ENCODE data around the gene SPRR2B. TPM values are rescaled to one million over a fixed set of nuclear protein-coding genes. Genes with fewer than 3 reads are reported as not detected.
"Not testable (repeated sequence)": the region's sequence is repeated elsewhere in the genome, so short reads cannot be mapped to it uniquely, and the experiment has no call there.

The SPRR2B gene
- total RNA-seq, 2 donors from 2014 or later: not detected

DNA sequence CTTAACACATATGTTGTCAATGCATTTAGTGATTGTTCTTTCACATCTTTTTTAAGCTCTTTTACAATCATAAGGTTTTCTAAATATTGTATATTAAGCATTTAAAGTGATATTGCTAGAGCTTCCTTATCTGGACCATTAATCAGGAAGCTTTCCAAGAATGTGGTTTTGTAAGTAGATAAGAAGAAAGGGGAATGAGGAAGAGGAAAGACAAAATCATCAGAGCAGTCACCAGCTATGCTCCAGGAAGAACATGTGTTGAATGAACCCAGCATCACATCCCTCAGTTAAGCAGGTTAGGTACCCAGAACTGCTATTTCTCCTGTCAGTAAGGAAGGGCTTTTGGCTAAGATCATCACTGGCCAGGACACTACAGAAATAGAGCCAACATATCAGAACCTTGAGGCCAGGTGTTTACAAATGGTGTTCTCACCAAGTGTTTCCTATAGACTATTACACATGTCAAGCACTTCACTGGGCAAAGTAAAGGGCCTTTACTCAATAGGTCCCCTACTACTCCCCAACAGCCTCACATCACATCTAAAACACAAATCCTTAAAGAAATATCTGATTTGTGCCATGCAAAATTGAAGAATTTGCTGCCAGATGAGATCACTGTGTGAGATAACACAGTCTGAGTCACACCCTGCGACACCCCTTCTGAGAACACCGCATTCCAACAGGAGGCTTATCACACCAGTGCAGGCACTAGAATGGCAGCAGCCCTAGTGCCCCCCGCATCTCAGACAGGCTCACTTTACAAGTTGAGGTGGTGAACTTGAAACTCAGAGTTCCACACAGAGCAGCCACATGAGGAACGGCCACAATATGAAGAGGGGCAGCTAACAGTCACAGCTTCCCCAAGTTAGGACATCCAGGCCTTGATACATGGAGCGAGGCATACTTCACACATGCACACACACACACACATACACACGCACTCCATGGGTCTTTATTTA is 12.3 kb downstream of the SPRR2B start:
- Mint-ChIP-seq H3K9me3 (no peaks in the 10 kb centered on the region), H3K36me3 (ENCODE audit: low read depth) (no peaks in the 10 kb centered on the region), H3K27ac (no peak overlapping the region), H3K4me1 (no peaks in the 10 kb centered on the region), H3K27me3 (peaks cover 36% of the 10 kb centered on the region), H3K4me3 (no peak overlapping the region)
- no peak for ATAC-seq (replicated peaks)

DNA sequence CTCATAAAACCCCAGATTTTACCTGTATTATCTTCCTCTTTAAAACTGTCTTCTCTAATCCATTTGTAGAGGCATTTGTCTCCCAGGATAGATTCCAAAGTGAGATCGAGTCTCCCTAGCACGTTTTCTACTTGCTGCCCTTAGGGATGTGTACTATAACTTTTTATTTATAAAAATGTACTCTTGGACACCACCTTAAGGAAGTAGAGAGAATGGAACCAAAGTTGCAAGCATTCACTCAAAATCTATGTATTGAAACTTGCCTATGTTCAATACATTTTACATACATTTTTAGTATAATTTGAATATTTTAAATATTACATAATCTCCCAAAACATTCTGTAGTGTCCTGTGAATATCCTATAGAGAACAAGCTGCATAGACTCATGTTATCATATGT is 13.3 kb downstream of the SPRR2B start:
- no peak overlapping the region for H3K4me3 Mint-ChIP-seq
- H3K27ac Mint-ChIP-seq: no peak overlapping the region
- ATAC-seq (replicated peaks): no peak
- no peaks in the 10 kb centered on the region for H3K36me3 Mint-ChIP-seq (ENCODE audit: low read depth)
- H3K4me1 Mint-ChIP-seq: no peaks in the 10 kb centered on the region
- no peaks in the 10 kb centered on the region for H3K9me3 Mint-ChIP-seq
- peaks cover 45% of the 10 kb centered on the region for H3K27me3 Mint-ChIP-seq

DNA sequence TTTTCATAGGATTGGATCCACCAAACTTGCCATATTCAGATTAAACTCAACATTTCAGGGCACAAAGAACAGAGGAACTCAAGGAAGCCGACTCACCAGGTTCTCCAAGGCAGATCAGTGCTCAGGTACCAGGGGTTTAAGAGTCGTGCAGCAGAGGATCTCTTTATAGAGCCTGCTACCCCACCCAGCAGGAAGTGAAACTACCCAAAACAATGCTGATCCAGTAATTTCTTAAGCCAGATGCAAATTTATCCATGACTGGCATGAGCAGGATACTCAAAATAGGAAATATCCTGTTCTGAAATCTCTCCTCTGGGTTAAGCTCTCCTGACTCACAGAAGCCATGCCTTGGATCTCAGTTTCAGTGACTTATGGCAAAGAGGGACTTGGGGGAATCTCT is 14.0 kb downstream of the SPRR2B start, which contains the start of gene SPRR2A:
SPRR2A (minus strand) TSS at position 138 of the 400 bp plus-strand sequence. CDS start 777 bp downstream, outside the sequence.
- no peaks in the 10 kb centered on the region for H3K36me3 Mint-ChIP-seq (ENCODE audit: low read depth)
- no peak within 1 kb of the TSS for H3K27ac Mint-ChIP-seq
- no peaks in the 10 kb centered on the region for H3K4me1 Mint-ChIP-seq
- H3K4me3 Mint-ChIP-seq: no peak within 1 kb of the TSS
- ATAC-seq (replicated peaks): no peak
- H3K27me3 Mint-ChIP-seq: peaks cover 51% of the 10 kb centered on the region
- H3K9me3 Mint-ChIP-seq: peaks cover 3% of the 10 kb centered on the region

DNA sequence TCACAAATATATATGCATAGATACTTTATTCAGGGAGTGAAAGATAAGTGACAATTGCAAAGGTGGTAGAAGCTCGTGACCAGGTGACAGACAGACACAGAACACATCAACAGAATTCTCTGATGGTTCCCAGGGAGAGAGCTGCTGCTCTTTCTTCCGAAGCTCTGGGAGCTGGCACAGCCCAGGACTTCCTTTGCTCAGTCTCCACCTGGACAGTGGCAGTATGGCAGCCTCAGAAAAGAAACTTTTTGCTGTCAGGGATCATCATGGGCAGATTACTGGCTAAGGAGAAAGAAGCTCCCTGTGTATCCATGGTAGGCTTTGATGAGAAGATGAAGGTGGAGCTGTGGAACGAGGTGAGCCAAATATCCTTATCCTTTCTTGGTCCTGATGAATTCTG is 15.3 kb downstream of the SPRR2B start:
- not testable (repeated sequence) for H3K9me3 Mint-ChIP-seq; ATAC-seq (replicated peaks); H3K27ac Mint-ChIP-seq; H3K4me3 Mint-ChIP-seq; H3K4me1 Mint-ChIP-seq; H3K36me3 Mint-ChIP-seq (ENCODE audit: low read depth)
- H3K27me3 Mint-ChIP-seq: peaks cover 59% of the 10 kb centered on the region

DNA sequence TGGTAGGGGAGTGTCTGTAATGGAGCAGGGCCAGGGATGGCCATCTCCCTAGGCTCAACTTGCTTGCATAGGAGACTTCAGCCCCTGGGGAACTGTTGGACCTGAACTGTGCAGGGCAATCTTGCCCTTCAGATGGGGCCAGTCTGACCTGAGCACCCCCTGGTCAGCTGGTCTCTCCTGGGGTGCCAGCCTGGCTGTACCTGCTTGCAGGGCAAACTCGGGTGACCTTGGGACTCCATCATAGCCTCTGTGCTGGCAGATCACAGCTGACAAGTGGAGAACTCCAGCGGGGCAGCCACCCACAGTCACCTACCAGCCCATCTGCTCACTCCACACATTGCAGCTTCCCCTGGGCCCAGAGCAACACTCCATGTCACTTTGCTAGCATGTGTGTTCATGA is 22.2 kb downstream of the SPRR2B start:
- H3K27ac Mint-ChIP-seq: no peak overlapping the region
- H3K27me3 Mint-ChIP-seq: peaks cover 62% of the 10 kb centered on the region
- no peaks in the 10 kb centered on the region for H3K4me1 Mint-ChIP-seq
- no peak for ATAC-seq (replicated peaks)
- H3K36me3 Mint-ChIP-seq (ENCODE audit: low read depth): no peaks in the 10 kb centered on the region
- peaks cover 3% of the 10 kb centered on the region for H3K9me3 Mint-ChIP-seq
- no peak overlapping the region for H3K4me3 Mint-ChIP-seq

DNA sequence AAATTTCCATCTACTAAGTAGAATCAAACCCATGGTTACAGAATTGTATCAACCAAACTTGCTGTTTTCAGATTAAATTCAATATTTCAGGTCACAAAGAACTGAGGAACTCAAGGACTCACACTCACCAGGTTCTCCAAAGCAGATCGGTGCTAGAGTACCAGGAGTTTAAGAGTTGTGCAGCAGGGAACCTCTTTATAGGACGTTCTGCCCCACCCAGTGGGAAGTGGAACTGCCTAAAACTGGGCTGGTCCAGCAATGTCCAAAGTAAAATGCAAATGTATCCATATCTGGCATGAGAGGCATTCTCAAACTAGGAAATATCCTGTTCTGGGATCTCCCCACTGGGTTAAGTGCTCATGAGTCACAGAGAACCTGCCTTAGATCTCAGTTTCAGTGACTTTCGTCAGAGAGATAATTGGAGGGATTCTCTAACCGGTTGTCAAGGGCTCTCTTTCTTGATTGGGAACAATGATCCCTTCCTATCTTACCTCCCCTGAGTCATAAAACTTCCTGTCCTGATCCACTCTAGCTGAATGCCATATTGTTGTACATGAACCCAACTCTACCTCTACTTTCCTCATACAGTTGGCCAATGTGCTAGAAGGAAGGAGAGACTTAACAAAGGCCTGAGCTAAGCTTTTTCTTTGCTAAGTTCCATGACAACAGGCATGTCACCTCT is 30.3 kb downstream of the SPRR2B start, which contains the start of gene SPRR2D:
SPRR2D (minus strand) TSS at position 171 of the 682 bp plus-strand sequence. CDS start 774 bp downstream, outside the sequence.
- Mint-ChIP-seq H3K4me1 (no peaks in the 10 kb centered on the region), H3K27me3 (peaks cover 55% of the 10 kb centered on the region), H3K9me3 (no peaks in the 10 kb centered on the region), H3K36me3 (ENCODE audit: low read depth) (no peaks in the 10 kb centered on the region), H3K4me3 (no peak within 1 kb of the TSS), H3K27ac (no peak within 1 kb of the TSS)
- ATAC-seq (replicated peaks): no peak

DNA sequence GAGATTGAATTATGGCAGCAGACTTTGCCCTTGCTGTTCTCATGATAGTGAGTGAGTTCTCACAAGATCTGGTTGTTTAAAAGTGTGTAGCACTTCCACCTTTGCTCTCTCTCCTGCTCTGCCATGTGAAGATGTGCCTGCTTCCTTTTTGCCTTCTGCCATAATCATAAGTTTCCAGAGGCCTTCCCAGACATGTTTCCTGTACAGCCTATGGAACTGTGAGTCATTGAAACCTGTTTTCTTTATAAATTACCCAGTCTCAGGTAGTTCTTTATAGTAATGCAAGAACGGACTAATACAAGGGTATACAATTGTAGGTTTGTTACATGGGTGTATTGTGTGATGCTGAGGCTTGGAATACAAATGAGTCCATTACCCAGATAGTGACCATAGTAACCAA is 36.2 kb downstream of the SPRR2B start:
- no peak for ATAC-seq (replicated peaks)
- no peaks in the 10 kb centered on the region for H3K36me3 Mint-ChIP-seq (ENCODE audit: low read depth)
- no peak overlapping the region for H3K4me3 Mint-ChIP-seq
- no peaks in the 10 kb centered on the region for H3K4me1 Mint-ChIP-seq
- H3K9me3 Mint-ChIP-seq: no peaks in the 10 kb centered on the region
- no peak overlapping the region for H3K27ac Mint-ChIP-seq
- peaks cover 17% of the 10 kb centered on the region for H3K27me3 Mint-ChIP-seq

DNA sequence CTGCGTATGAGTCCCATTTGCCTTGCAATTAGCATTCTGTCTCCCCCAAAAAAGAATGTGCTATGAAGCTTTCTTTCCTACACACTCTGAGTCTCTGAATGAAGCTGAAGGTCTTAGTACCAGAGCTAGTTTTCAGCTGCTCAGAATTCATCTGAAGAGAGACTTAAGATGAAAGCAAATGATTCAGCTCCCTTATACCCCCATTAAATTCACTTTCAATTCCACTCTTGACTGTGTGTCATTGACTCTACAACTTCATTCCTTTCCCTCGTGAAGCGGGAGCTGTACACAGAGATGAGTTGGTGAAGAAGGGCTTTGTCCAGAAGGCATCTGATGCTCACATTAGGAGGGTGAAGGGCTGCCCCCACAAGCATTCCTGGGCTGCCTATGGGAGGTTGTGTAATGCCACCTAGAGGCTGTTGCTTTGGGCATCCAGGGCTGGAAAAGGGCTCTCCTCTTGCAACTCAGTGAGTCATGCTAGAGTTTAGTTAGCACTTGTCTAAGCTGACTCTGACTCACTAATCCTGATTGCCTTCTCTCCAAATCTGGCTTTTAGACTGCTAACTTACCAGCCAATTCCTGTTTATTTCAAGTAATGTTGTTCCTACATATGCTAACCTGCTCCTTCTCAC is 38.6 kb downstream of the SPRR2B start:
- Mint-ChIP-seq H3K4me3 (no peak overlapping the region), H3K4me1 (no peaks in the 10 kb centered on the region), H3K9me3 (no peaks in the 10 kb centered on the region), H3K27me3 (peaks cover 16% of the 10 kb centered on the region), H3K27ac (no peak overlapping the region), H3K36me3 (ENCODE audit: low read depth) (no peaks in the 10 kb centered on the region)
- ATAC-seq (replicated peaks): peak; percentile 39

DNA sequence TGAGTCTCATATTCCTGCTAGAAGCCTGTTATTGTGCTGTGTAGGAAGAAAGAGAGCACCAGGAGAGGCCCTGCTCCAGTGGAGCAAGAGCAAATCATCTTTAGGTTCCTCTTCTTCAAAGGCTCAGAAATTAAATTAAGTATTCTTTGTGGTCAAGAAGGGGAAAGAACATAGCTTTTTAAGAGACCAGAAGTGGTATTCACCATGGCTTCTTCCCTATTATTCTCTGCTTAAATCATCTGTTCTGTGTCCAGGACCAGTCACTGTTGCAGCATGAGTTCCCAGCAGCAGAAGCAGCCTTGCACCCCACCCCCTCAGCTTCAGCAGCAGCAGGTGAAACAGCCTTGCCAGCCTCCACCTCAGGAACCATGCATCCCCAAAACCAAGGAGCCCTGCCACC is 39.3 kb downstream of the SPRR2B start:
- Mint-ChIP-seq H3K4me1 (no peaks in the 10 kb centered on the region), H3K27ac (no peak overlapping the region), H3K4me3 (no peak overlapping the region), H3K27me3 (peaks cover 13% of the 10 kb centered on the region), H3K36me3 (ENCODE audit: low read depth) (no peaks in the 10 kb centered on the region), H3K9me3 (no peaks in the 10 kb centered on the region)
- ATAC-seq (replicated peaks): no peak

DNA sequence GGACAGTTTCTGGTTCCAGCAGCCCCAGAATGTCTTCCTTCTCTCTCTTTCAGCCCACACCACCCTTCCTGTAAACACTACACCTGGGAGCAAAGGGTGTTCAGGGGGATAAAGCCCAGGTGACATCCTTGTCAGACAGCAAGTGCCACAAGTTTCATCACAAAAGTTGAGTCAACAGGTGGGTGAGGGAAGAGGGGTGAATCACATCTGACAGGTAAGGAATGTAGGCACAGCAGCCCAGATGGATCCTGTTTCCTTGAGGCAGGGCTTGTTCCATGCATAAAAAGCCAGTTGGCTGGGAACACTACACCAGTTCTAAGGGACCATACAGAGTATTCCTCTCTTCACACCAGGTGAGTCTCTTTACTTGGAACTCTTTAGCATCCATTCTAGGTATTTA is 40.5 kb downstream of the SPRR2B start, which contains the start of gene SPRR1B:
SPRR1B (plus strand) TSS at position 309 of the 400 bp plus-strand sequence. CDS start 1,143 bp downstream, outside the sequence.
- Mint-ChIP-seq H3K4me1 (no peaks in the 10 kb centered on the region), H3K4me3 (no peak within 1 kb of the TSS), H3K36me3 (ENCODE audit: low read depth) (no peaks in the 10 kb centered on the region), H3K27ac (no peak within 1 kb of the TSS), H3K9me3 (no peaks in the 10 kb centered on the region), H3K27me3 (peaks cover 13% of the 10 kb centered on the region)
- no peak for ATAC-seq (replicated peaks)

DNA sequence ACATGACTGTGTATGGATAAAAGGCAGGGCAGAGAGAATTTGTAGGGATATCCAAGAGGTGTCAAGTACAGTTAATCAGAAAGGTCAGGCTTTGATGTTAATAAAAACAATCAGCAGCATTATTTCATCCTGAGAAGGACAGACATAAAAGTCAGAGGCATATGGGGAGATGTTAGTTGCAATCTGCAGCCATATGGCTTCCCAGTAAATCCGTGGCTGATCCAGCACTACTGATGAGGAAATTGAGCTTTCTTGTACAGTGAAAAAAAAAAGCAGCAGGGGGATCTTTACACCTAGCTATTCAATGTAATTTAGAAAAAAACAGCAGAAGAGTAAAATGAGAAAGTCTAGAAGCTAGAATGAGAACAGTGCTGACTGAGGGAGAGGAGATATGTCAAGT is 42.6 kb downstream of the SPRR2B start:
- Mint-ChIP-seq H3K36me3 (ENCODE audit: low read depth) (no peaks in the 10 kb centered on the region), H3K4me3 (no peak overlapping the region), H3K27ac (no peak overlapping the region), H3K9me3 (no peaks in the 10 kb centered on the region), H3K4me1 (no peaks in the 10 kb centered on the region), H3K27me3 (peaks cover 17% of the 10 kb centered on the region)
- no peak for ATAC-seq (replicated peaks)

DNA sequence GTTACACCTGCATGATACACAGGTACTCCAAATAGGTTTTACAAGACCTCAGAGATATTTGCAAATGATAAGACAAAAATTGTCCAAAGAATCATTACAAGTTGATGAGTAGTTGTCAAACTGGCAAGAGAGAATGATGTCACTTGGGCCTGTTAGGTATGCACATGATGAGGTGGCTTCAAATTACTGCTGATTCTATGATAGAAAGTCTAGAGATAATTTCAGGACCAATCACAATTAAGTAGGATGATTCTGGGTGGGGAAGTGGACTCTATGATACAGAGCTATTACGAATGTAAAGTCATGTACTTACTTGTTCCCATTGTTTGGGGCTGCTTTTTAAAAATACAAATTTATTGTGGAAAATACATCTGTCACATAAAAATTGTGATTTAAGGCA is 45.6 kb downstream of the SPRR2B start:
- no peak for ATAC-seq (replicated peaks)
- H3K4me3 Mint-ChIP-seq: no peak overlapping the region
- no peak overlapping the region for H3K27ac Mint-ChIP-seq
- no peaks in the 10 kb centered on the region for H3K36me3 Mint-ChIP-seq (ENCODE audit: low read depth)
- H3K9me3 Mint-ChIP-seq: no peaks in the 10 kb centered on the region
- no peaks in the 10 kb centered on the region for H3K4me1 Mint-ChIP-seq
- H3K27me3 Mint-ChIP-seq: peaks cover 29% of the 10 kb centered on the region

DNA sequence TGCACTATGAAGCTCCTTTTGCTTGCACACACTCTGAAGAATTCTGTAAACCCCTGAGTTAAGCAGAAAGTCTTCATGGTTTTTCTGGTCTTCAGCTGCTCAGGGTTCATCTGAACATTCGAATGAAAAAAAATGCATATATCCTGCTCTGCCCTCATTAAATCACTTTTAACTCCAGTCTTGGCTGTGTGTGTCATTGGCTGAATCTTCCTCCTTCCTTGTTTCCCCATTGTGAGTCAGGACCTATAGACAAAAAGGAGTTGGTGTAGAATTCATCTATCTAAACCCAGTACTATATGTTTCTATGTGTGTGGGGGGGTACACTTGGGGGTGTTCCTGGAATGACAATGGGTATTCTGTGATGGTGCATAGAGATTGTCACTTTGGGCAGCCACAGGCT is 47.0 kb downstream of the SPRR2B start:
- ATAC-seq (replicated peaks): no peak
- no peaks in the 10 kb centered on the region for H3K9me3 Mint-ChIP-seq
- H3K27me3 Mint-ChIP-seq: peaks cover 34% of the 10 kb centered on the region
- H3K4me1 Mint-ChIP-seq: no peaks in the 10 kb centered on the region
- H3K4me3 Mint-ChIP-seq: no peak overlapping the region
- H3K27ac Mint-ChIP-seq: no peak overlapping the region
- no peaks in the 10 kb centered on the region for H3K36me3 Mint-ChIP-seq (ENCODE audit: low read depth)

DNA sequence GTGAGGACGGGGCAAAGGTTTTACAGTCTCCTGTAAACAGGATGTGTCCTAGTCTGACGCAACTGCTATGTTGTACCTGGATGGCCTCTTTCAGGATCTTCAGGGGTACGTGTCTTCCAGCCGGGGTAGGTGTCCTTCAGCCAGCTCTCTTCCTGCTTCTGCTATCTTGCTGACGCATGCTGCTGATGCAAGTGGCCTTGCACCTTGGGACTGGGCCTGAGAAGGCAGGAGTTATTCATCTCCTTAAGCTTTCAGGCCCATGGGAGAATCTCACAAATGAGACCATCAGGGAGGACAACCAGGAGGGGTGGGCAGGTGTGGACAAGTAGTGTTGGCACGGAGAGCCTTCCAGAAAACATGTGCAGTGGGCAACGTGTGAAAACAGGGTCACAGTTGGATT is 48.3 kb downstream of the SPRR2B start:
- no peaks in the 10 kb centered on the region for H3K4me1 Mint-ChIP-seq
- ATAC-seq (replicated peaks): no peak
- H3K9me3 Mint-ChIP-seq: no peaks in the 10 kb centered on the region
- H3K36me3 Mint-ChIP-seq (ENCODE audit: low read depth): no peaks in the 10 kb centered on the region
- H3K27ac Mint-ChIP-seq: no peak overlapping the region
- H3K4me3 Mint-ChIP-seq: no peak overlapping the region
- peaks cover 31% of the 10 kb centered on the region for H3K27me3 Mint-ChIP-seq
